Heart left ventricle (tissue), 16 donors: ENCODE results near the gene CKAP5. TPM values are rescaled to one million over a fixed set of nuclear protein-coding genes. Genes with fewer than 3 reads are reported as not detected.

ENCODE experiments used
- ATAC-seq, 4 donors: fragments of 200-7000 bp; cut with Tn5 transposase; one replicate each; pipeline ENCODE4 v1.9.1; 2020 to 2022; ENCODE audit warnings: moderate library complexity in 4 of 4, mild to moderate bottlenecking in 3 of 4, moderate number of reproducible peaks in 1 of 4
- DNase-seq, 5 donors: peaks; one replicate each; pipeline ENCODE4 v3.0.0-alpha.2; 2020
- H3K27ac ChIP-seq, 12 donors: fragments of 200-600 bp; sonication (generic) in 4 of 12; one replicate each; pipeline versions ENCODE4 v1.5.0 to v1.8.0; 2016 to 2022; ENCODE audit warnings: mild to moderate bottlenecking in 2 of 12
- H3K27me3 ChIP-seq, 9 donors: fragments of 200-600 bp; sonication (generic) in 2 of 9; one replicate each; pipeline versions ENCODE4 v1.5.1 to v1.8.0; 2016 to 2022; ENCODE audit warnings: mild to moderate bottlenecking in 3 of 9
- H3K36me3 ChIP-seq, 9 donors: fragments of 200-600 bp; sonication (generic) in 2 of 9; one replicate each; pipeline versions ENCODE4 v1.5.0 to v1.8.0; 2018 to 2022; ENCODE audit warnings: mild to moderate bottlenecking in 2 of 9
- H3K4me1 ChIP-seq, 12 donors: fragments of 200-600 bp; sonication (generic) in 4 of 12; one replicate each; pipeline versions ENCODE4 v1.5.0 to v1.8.0; 2016 to 2022; ENCODE audit warnings: mild to moderate bottlenecking in 3 of 12
- H3K4me3 ChIP-seq, 12 donors: fragments of 200-600 bp; sonication (generic) in 4 of 12; one replicate each; pipeline versions ENCODE4 v1.5.0 to v1.8.0; 2017 to 2022; ENCODE audit warnings: mild to moderate bottlenecking in 9 of 12, moderate library complexity in 4 of 12
- H3K9me3 ChIP-seq, 12 donors: fragments of 200-600 bp; sonication (generic) in 4 of 12; one replicate each; pipeline versions ENCODE4 v1.5.0 to v1.8.0; 2016 to 2022; ENCODE audit warnings: mild to moderate bottlenecking in 1 of 12
- CTCF ChIP-seq, 12 donors: fragments of 200-600 bp; sonication (generic) in 4 of 12; IDR thresholded peaks; one replicate each; pipeline versions ENCODE4 v1.5.0 to v1.8.0; 2018 to 2022; ENCODE audit warnings: antibody characterized with exemption in 12 of 12, mild to moderate bottlenecking in 5 of 12
- POLR2A ChIP-seq, 2 donors: fragments of 450-650 bp; IDR thresholded peaks; one replicate each; pipeline ENCODE4 v1.6.1; 2017; ENCODE audit warnings: antibody characterized with exemption in 2 of 2, mild to moderate bottlenecking in 2 of 2, moderate library complexity in 2 of 2
- WGBS, 4 donors: extraction: QIAGEN DNeasy Blood & Tissue Kit in 2 of 4; methylation state at CpG; one replicate each; pipeline versions ENCODE4 v1.1.5 to v1.1.7; 2013 to 2018; 5-methylcytosine and 5-hydroxymethylcytosine counted together
- intact Hi-C, 10 donors: fragments of 100-400 bp; cut with DNase I; formaldehyde crosslinking; loops; one replicate each; pipeline versions ENCODE4 v1.11.1 to v1.14.2; 2022
- polyA plus RNA-seq, 2 donors: library from polyadenylated mRNA; stranded (reverse); fragments of 200-250 nt; gene quantifications; one replicate each; pipeline ENCODE4 v1.2.3, GENCODE V29; 2013
- total RNA-seq, 9 donors: library from RNA; depleted of rRNA in 2 of 9; stranded (reverse); fragments of >200 nt in 2 of 9; fragmentation: NEBNext Ultra II Directional in 3 of 9; extraction: Animal tissue kit (Norgen Biotek cat#: 25700) in 3 of 9; gene quantifications; one replicate each; pipeline versions ENCODE4 v1.1.0 to v1.2.4, GENCODE V29; 2016 to 2023
- donor health status: ischemic (EF 13 %, LVEDD 7.1; RV severe dilation, severe dysfunction).
- donor health status: healthy with polysubstance abuse.
- donor health status: DM: no; HTN: yes; CAD: no.
- donor health status: DM: no; HTN: no; CAD: no.
- donor health status: ischemic (EF 25% LVEDD 6.9; RV normal size, moderate dysfunction).
- donor health status: ischemic (EF 25% LVEDD 5.7; RV mildly dilated, moderate dysfunction).
- donor health status: healthy.
- donor health status: DM: yes; HTN: yes; CAD: no.
- donor health status: ischemic (EF 35%, LVEDD 5.7; RV mildly dilated, moderate dysfunction).
- donor health status: nonischemic (EF 11% LVEDD 7.7; RV severe dilation, severe dysfunction).
- donor health status: DM: yes; HTN: yes; CAD: no.
- donor health status: PGD.
- donor health status: ischemic (EF 29% LVEDD 5.4; RV normal size, mild dysfunction).
- donor health status: nonischemic (EF 23%, LVEDD 6.1; RV moderate dilation, normal function).

CKAP5 gene
- total and polyA plus RNA-seq, 11 donors = 12.3 to 108 (median 67.6) TPM

GRCh38 chr11:46695345-46696211, 150.5 kb downstream of the CKAP5 start:
- Histone ChIP-seq H3K4me3 (no peak overlapping the region), H3K27ac (peak overlapping the region in 11 of 12 donors; percentile 30 to 95 (median 72)), H3K27me3 (no peaks in the 10 kb centered on the region), H3K4me1 (peaks cover 4 to 69% (median 56%) of the 10 kb centered on the region in 12 donors), H3K36me3 (peaks cover 0 to 63% (median 49%) of the 10 kb centered on the region in 9 donors), H3K9me3 (no peaks in the 10 kb centered on the region)
- ATAC-seq (no peak), DNase-seq (no peak)
- TF ChIP-seq CTCF (IDR thresholded peaks at IDR 0.05) (no peak), POLR2A (IDR thresholded peaks at IDR 0.05) (no peak)
- WGBS, 4 donors = 76 to 93% (median 82%) methylated on average over 7 to 12 of the region's 12 CpGs
- intact Hi-C loops = no loop called here

DNA sequence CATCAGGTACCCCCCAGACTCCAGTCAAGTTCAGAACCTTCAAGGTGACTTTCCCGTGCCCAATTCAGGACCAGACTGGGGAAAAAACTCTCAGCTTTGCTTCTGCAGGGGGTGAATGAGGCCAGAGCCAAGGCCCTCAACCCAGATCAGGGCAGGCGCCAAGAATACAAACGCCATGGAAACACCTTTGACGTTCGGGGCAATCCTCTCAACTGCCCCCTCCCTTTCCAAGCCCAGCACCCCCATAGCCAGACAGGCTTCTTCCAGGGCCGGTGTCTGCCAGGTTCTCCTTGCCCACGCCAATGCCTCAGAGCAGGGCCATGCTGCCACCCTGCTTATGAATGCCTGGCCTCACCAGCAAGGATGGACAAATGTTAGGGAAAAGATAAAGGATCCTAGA, 151.5 kb downstream of the CKAP5 start:
- 60 to 75% (median 71%) methylated on average over 7 of the region's 7 CpGs for WGBS, 4 donors
- intact Hi-C loops = no loop called here
- DNase-seq (no peak), ATAC-seq (no peak)
- H3K9me3 ChIP-seq = no peaks in the 10 kb centered on the region
- peaks cover 4 to 65% (median 55%) of the 10 kb centered on the region in 12 donors for H3K4me1 ChIP-seq
- TF ChIP-seq CTCF (IDR thresholded peaks at IDR 0.05) = no peak
- no peak for TF ChIP-seq POLR2A (IDR thresholded peaks at IDR 0.05)
- H3K27me3 ChIP-seq = no peaks in the 10 kb centered on the region
- H3K4me3 ChIP-seq = no peak overlapping the region
- H3K36me3 ChIP-seq = peaks cover 0 to 72% (median 56%) of the 10 kb centered on the region in 9 donors
- peak overlapping the region in 10 of 12 donors; percentile 30 to 95 (median 66) for H3K27ac ChIP-seq

- 68 to 85% (median 74%) methylated on average over 6 of the region's 6 CpGs for WGBS, 4 donors
- no peak for ATAC-seq
- intact Hi-C loops = no loop called here
These were observed 152.0 kb downstream of the CKAP5 start for GRCh38 chr11:46694072-46694471.

More at GRCh38 chr11:46694072-46694471, 152.0 kb downstream of the CKAP5 start:
- H3K4me1 ChIP-seq = peaks cover 4 to 60% (median 50%) of the 10 kb centered on the region in 12 donors
- no peaks in the 10 kb centered on the region for H3K9me3 ChIP-seq
- peaks cover 0 to 77% (median 61%) of the 10 kb centered on the region in 9 donors for H3K36me3 ChIP-seq
- no peak overlapping the region for H3K4me3 ChIP-seq
- no peak for TF ChIP-seq POLR2A (IDR thresholded peaks at IDR 0.05)
- no peak for TF ChIP-seq CTCF (IDR thresholded peaks at IDR 0.05)
- no peaks in the 10 kb centered on the region for H3K27me3 ChIP-seq
- no peak for DNase-seq
- H3K27ac ChIP-seq = peak overlapping the region in 10 of 12 donors; percentile 30 to 95 (median 66)
